HG03520 (cell line): Measurements from ENCODE around the gene DTYMK.

Source experiments
- ATAC-seq: cut with Tn5 transposase; IDR thresholded peaks from one replicate; pipeline ENCODE4 v1.9.1; 2021; ENCODE audit warnings: mild to moderate bottlenecking, moderate library complexity; ENCODE audit not compliant: unreplicated experiment

Gene DTYMK

DNA sequence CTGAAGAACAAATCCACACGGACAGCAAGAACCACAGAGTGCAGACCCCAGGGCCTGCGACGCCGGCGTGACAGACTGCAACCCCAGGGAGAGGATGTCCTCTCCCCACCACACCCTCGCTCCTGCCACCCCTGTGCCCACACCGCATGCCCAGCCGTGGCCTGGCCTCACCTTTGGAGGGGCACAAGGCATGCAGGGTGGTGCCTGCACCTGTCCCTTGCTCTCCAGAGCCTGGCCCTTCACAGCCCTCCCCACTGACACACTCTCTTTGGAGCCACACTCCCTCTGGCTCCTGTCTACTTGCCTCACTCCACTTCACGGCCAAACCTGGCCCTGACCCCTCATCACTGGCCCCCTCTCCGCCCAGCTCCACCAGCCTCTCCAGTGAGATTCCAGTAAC lies 58.9 kb downstream of the DTYMK start:
- no peak for ATAC-seq
